Liver (tissue), 9 donors: Measurements from ENCODE around the gene ZNF785. TPM values are rescaled to one million over a fixed set of nuclear protein-coding genes. Genes with fewer than 3 reads are reported as not detected.

Source experiments
- DNase-seq: peaks from one replicate; pipeline ENCODE4 v3.0.0-alpha.2; 2017; ENCODE audit warnings: low spot score
- H3K27ac ChIP-seq, 2 donors: one replicate each; pipeline ENCODE4 v1.7.0; 2013; ENCODE audit warnings: inconsistent platforms in 2 of 2, low read length in 2 of 2, control low read depth in 1 of 2, low read depth in 1 of 2, mild to moderate bottlenecking in 1 of 2
- H3K27me3 ChIP-seq, 4 donors: one replicate each; pipeline versions ENCODE4 v1.6.1 to v1.7.0; 2013; ENCODE audit warnings: low read length in 3 of 4, inconsistent platforms in 1 of 4, mild to moderate bottlenecking in 1 of 4, moderate library complexity in 1 of 4; ENCODE audit not compliant: control insufficient read depth in 4 of 4, insufficient read depth in 4 of 4
- H3K36me3 ChIP-seq, 4 donors: one replicate each; pipeline versions ENCODE4 v1.6.1 to v1.7.0; 2013; ENCODE audit warnings: low read length in 3 of 4, mild to moderate bottlenecking in 3 of 4, low read depth in 1 of 4, moderate library complexity in 1 of 4; ENCODE audit not compliant: control insufficient read depth in 4 of 4, insufficient read depth in 3 of 4
- H3K4me1 ChIP-seq, 4 donors: one replicate each; pipeline versions ENCODE4 v1.6.1 to v1.7.0; 2013; ENCODE audit warnings: low read length in 3 of 4, mild to moderate bottlenecking in 3 of 4, moderate library complexity in 1 of 4; ENCODE audit not compliant: control insufficient read depth in 4 of 4, insufficient read depth in 4 of 4
- H3K4me3 ChIP-seq, 3 donors: one replicate each; pipeline versions ENCODE4 v1.6.1 to v1.7.0; 2013; ENCODE audit warnings: low read length in 3 of 3, control low read depth in 1 of 3, low read depth in 1 of 3, mild to moderate bottlenecking in 1 of 3
- H3K9ac ChIP-seq, 2 donors: one replicate each; pipeline ENCODE4 v1.7.0; 2013; ENCODE audit warnings: low read length in 2 of 2, mild to moderate bottlenecking in 2 of 2, moderate library complexity in 2 of 2, control low read depth in 1 of 2, low read depth in 1 of 2
- H3K9me3 ChIP-seq, 4 donors: one replicate each; pipeline versions ENCODE4 v1.6.1 to v1.7.0; 2013; ENCODE audit warnings: low read length in 3 of 4; ENCODE audit not compliant: control insufficient read depth in 4 of 4
- ATF3 ChIP-seq: IDR thresholded peaks from 2 replicates; pipeline ENCODE4 v1.6.1; 2016; ENCODE audit warnings: antibody characterized with exemption
- EGR1 ChIP-seq, 2 donors: IDR thresholded peaks; 2 replicates each; pipeline ENCODE4 v1.6.1; 2016 to 2018; ENCODE audit warnings: antibody characterized with exemption in 2 of 2, low read depth in 2 of 2
- FOXA1 ChIP-seq: IDR thresholded peaks from 2 replicates; pipeline ENCODE4 v1.6.1; 2016; ENCODE audit warnings: antibody characterized with exemption
- FOXA2 ChIP-seq: IDR thresholded peaks from 2 replicates; pipeline ENCODE4 v1.6.1; 2016; ENCODE audit warnings: antibody characterized with exemption
- GABPA ChIP-seq, 2 donors: IDR thresholded peaks in 1 of 2; conservative IDR thresholded peaks in 1 of 2; 2 replicates each; pipeline ENCODE4 v1.6.1; 2016; ENCODE audit warnings: antibody characterized with exemption in 2 of 2, mild to moderate bottlenecking in 1 of 2, moderate library complexity in 1 of 2
- HNF4A ChIP-seq, 2 donors: conservative IDR thresholded peaks; 2 replicates each; pipeline ENCODE4 v1.6.1; 2016; ENCODE audit warnings: antibody characterized with exemption in 2 of 2, mild to moderate bottlenecking in 2 of 2
- HNF4G ChIP-seq: IDR thresholded peaks from 2 replicates; pipeline ENCODE4 v1.6.1; 2016; ENCODE audit warnings: antibody characterized with exemption
- JUND ChIP-seq, 2 donors: IDR thresholded peaks; 2 replicates each; pipeline ENCODE4 v1.6.1; 2016; ENCODE audit warnings: antibody characterized with exemption in 2 of 2
- NR2F2 ChIP-seq: IDR thresholded peaks from 2 replicates; pipeline ENCODE4 v1.6.1; 2016; ENCODE audit warnings: antibody characterized with exemption
- RAD21 ChIP-seq, 2 donors: IDR thresholded peaks; 2 replicates each; pipeline ENCODE4 v1.6.1; 2016; ENCODE audit warnings: antibody characterized with exemption in 2 of 2, mild to moderate bottlenecking in 2 of 2
- RXRA ChIP-seq, 2 donors: IDR thresholded peaks; 2 replicates each; pipeline ENCODE4 v1.6.1; 2017 to 2018; ENCODE audit warnings: antibody characterized with exemption in 2 of 2, mild to moderate bottlenecking in 1 of 2
- SP1 ChIP-seq: IDR thresholded peaks from 2 replicates; pipeline ENCODE4 v1.6.1; 2018; ENCODE audit warnings: antibody characterized with exemption, mild to moderate bottlenecking
- TAF1 ChIP-seq: conservative IDR thresholded peaks from 2 replicates; pipeline ENCODE4 v1.6.1; 2016; ENCODE audit warnings: antibody characterized with exemption, mild to moderate bottlenecking
- YY1 ChIP-seq: IDR thresholded peaks from 2 replicates; pipeline ENCODE4 v1.6.1; 2016; ENCODE audit warnings: antibody characterized with exemption, mild to moderate bottlenecking
- ZBTB33 ChIP-seq: IDR thresholded peaks from 2 replicates; pipeline ENCODE4 v1.6.1; 2016; ENCODE audit warnings: antibody characterized with exemption
- WGBS: extraction: QIAGEN DNeasy Blood & Tissue Kit; methylation state at CpG from one replicate; pipeline ENCODE4 v1.1.7; 2013; 5-methylcytosine and 5-hydroxymethylcytosine counted together
- polyA plus RNA-seq, 2 donors: library from polyadenylated mRNA; stranded (reverse) in 1 of 2; unstranded in 1 of 2; fragments of 200-250 nt in 1 of 2; fragments of >200 nt in 1 of 2; fragmentation: Nextera tagmentation in 1 of 2; extraction: Ambion mirVana in 1 of 2; gene quantifications; one replicate each; pipeline versions ENCODE4 v1.2.1 to v1.2.3, GENCODE V29; 2013 to 2015
- total RNA-seq, 2 donors: library from RNA; depleted of rRNA; stranded (reverse); fragments of >200 nt; gene quantifications; one replicate each; pipeline ENCODE4 v1.2.3, GENCODE V29; 2014
- TF ChIP-seq, protein P1 (sequence below): fragments of 150-350 bp; IDR thresholded peaks from 2 replicates; pipeline ENCODE4 v1.5.1; 2017; ENCODE audit warnings: improper control_type of control experiment, low read depth, low read length; ENCODE audit not compliant: missing input control
- TF ChIP-seq, protein P2 (sequence below): IDR thresholded peaks from 2 replicates; pipeline ENCODE4 v1.6.1; 2016; ENCODE audit warnings: antibody characterized with exemption, mild to moderate bottlenecking
- TF ChIP-seq, protein P3 (sequence below): IDR thresholded peaks from 2 replicates; pipeline ENCODE4 v1.6.1; 2016; ENCODE audit warnings: antibody characterized with exemption
- donor health status: healthy.
- donor health status: healthy.
- donor health status: healthy.
- donor health status: healthy.
- donor health status: healthy.

ZNF785 gene
- total RNA-seq (1 to 10 TPM; 4.5 to 5.9 TPM), polyA plus RNA-seq (1 to 10 TPM; 1.8 to 2.0 TPM)

- peak; percentile 89 for DNase-seq
- peaks cover 2 to 21% (median 10%) of the 10 kb centered on the region in 4 donors for H3K4me1 ChIP-seq
- H3K27ac ChIP-seq = peak within 1 kb of the TSS; percentile 77 to 80
- no peaks in the 10 kb centered on the region for H3K27me3 ChIP-seq
- H3K9ac ChIP-seq = peak within 1 kb of the TSS; percentile 69 to 72
- H3K4me3 ChIP-seq = peak within 1 kb of the TSS; percentile 73 to 96 (median 86)
- 1% methylated on average over 50 of the region's 50 CpGs for WGBS
- peaks cover 3 to 14% (median 6%) of the 10 kb centered on the region in 4 donors for H3K36me3 ChIP-seq
- H3K9me3 ChIP-seq = no peaks in the 10 kb centered on the region
- no peak for TF ChIP-seq HNF4G
- TF ChIP-seq, protein P1, sequence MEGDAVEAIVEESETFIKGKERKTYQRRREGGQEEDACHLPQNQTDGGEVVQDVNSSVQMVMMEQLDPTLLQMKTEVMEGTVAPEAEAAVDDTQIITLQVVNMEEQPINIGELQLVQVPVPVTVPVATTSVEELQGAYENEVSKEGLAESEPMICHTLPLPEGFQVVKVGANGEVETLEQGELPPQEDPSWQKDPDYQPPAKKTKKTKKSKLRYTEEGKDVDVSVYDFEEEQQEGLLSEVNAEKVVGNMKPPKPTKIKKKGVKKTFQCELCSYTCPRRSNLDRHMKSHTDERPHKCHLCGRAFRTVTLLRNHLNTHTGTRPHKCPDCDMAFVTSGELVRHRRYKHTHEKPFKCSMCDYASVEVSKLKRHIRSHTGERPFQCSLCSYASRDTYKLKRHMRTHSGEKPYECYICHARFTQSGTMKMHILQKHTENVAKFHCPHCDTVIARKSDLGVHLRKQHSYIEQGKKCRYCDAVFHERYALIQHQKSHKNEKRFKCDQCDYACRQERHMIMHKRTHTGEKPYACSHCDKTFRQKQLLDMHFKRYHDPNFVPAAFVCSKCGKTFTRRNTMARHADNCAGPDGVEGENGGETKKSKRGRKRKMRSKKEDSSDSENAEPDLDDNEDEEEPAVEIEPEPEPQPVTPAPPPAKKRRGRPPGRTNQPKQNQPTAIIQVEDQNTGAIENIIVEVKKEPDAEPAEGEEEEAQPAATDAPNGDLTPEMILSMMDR = peak; percentile 32
- peak; percentile 60 for TF ChIP-seq FOXA1
- TF ChIP-seq, protein P2, sequence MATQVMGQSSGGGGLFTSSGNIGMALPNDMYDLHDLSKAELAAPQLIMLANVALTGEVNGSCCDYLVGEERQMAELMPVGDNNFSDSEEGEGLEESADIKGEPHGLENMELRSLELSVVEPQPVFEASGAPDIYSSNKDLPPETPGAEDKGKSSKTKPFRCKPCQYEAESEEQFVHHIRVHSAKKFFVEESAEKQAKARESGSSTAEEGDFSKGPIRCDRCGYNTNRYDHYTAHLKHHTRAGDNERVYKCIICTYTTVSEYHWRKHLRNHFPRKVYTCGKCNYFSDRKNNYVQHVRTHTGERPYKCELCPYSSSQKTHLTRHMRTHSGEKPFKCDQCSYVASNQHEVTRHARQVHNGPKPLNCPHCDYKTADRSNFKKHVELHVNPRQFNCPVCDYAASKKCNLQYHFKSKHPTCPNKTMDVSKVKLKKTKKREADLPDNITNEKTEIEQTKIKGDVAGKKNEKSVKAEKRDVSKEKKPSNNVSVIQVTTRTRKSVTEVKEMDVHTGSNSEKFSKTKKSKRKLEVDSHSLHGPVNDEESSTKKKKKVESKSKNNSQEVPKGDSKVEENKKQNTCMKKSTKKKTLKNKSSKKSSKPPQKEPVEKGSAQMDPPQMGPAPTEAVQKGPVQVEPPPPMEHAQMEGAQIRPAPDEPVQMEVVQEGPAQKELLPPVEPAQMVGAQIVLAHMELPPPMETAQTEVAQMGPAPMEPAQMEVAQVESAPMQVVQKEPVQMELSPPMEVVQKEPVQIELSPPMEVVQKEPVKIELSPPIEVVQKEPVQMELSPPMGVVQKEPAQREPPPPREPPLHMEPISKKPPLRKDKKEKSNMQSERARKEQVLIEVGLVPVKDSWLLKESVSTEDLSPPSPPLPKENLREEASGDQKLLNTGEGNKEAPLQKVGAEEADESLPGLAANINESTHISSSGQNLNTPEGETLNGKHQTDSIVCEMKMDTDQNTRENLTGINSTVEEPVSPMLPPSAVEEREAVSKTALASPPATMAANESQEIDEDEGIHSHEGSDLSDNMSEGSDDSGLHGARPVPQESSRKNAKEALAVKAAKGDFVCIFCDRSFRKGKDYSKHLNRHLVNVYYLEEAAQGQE = peak; percentile 81
- TF ChIP-seq, protein P3, sequence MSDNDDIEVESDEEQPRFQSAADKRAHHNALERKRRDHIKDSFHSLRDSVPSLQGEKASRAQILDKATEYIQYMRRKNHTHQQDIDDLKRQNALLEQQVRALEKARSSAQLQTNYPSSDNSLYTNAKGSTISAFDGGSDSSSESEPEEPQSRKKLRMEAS = peak; percentile 100
- TF ChIP-seq JUND (IDR thresholded peaks at IDR 0.05) = peak in 1 of 2 donors; percentile 38
- TF ChIP-seq EGR1 (IDR thresholded peaks at IDR 0.05; ENCODE audit: low read depth in 2 of 2) = peak in 1 of 2 donors; percentile 40
- peak; percentile 72 to 74 for TF ChIP-seq RAD21 (IDR thresholded peaks at IDR 0.05)
- TF ChIP-seq FOXA2 = peak; percentile 38
- peak; percentile 82 for TF ChIP-seq NR2F2
- peak; percentile 100 for TF ChIP-seq YY1
- peak; percentile 71 to 73 for TF ChIP-seq RXRA (IDR thresholded peaks at IDR 0.05)
- TF ChIP-seq HNF4A (conservative IDR thresholded peaks at IDR 0.05) = peak; percentile 44 to 52
- no peak for TF ChIP-seq TAF1
- TF ChIP-seq GABPA (IDR thresholded peaks at IDR 0.05 in 1 of 2, conservative IDR thresholded peaks at IDR 0.05 in 1 of 2) = peak; percentile 54 to 86
- peak; percentile 85 for TF ChIP-seq ZBTB33
- peak; percentile 100 for TF ChIP-seq SP1
- TF ChIP-seq ATF3 = no peak
Measured at GRCh38 chr16:30585400-30586191, at the start of gene ZNF785. TSS of gene ZNF785 (minus strand) at chr16:30585697. CDS start at chr16:30585611, 86 bp downstream.
